HG02970 (cell line): Measurements from ENCODE around the gene PMM2.
"Not testable (repeated sequence)": the region's sequence is repeated elsewhere in the genome, so short reads cannot be mapped to it uniquely, and the experiment has no call there.

Experiments used
- ATAC-seq: cut with Tn5 transposase; IDR thresholded peaks from one replicate; pipeline ENCODE4 v1.9.1; 2021; ENCODE audit warnings: mild to moderate bottlenecking, moderate library complexity, moderate number of reproducible peaks; ENCODE audit not compliant: unreplicated experiment, low FRiP score

The PMM2 gene

GRCh38 chr16:8777217-8777616 lies 20.4 kb upstream of the PMM2 start:
- no peak for ATAC-seq

- ATAC-seq = no peak
Measured at GRCh38 chr16:8781797-8782196, 15.8 kb upstream of the PMM2 start.

GRCh38 chr16:8782673-8783072 lies 15.0 kb upstream of the PMM2 start:
- ATAC-seq = no peak

GRCh38 chr16:8785408-8785807 lies 12.2 kb upstream of the PMM2 start:
- ATAC-seq = no peak

- ATAC-seq = not testable (repeated sequence)
Measured at GRCh38 chr16:8786316-8786715, 11.3 kb upstream of the PMM2 start.

GRCh38 chr16:8788578-8789172 lies 9.0 kb upstream of the PMM2 start:
- ATAC-seq = no peak

GRCh38 chr16:8795091-8795490 lies 2.5 kb upstream of the PMM2 start:
- no peak for ATAC-seq

GRCh38 chr16:8795818-8796217 lies 1.8 kb upstream of the PMM2 start:
- ATAC-seq = no peak

- ATAC-seq = no peak
Measured at GRCh38 chr16:8796469-8797363, 923 bp upstream of the PMM2 start.

GRCh38 chr16:8798174-8798527 lies 512 bp downstream of the PMM2 start:
- no peak for ATAC-seq

- no peak for ATAC-seq
Measured at GRCh38 chr16:8798535-8799157, 1.0 kb downstream of the PMM2 start.

GRCh38 chr16:8801701-8802100 lies 4.1 kb downstream of the PMM2 start:
- ATAC-seq = no peak

- not testable (repeated sequence) for ATAC-seq
Measured at GRCh38 chr16:8803733-8804132, 6.1 kb downstream of the PMM2 start.

GRCh38 chr16:8804313-8804712 lies 6.7 kb downstream of the PMM2 start:
- ATAC-seq = no peak

GRCh38 chr16:8806272-8806983 lies 8.8 kb downstream of the PMM2 start:
- ATAC-seq = no peak

- ATAC-seq = no peak
Measured at GRCh38 chr16:8807189-8807588, 9.6 kb downstream of the PMM2 start.

GRCh38 chr16:8808009-8808408 lies 10.4 kb downstream of the PMM2 start:
- no peak for ATAC-seq

GRCh38 chr16:8808613-8809353 lies 11.1 kb downstream of the PMM2 start:
- no peak for ATAC-seq

GRCh38 chr16:8812162-8812843 lies 14.7 kb downstream of the PMM2 start:
- no peak for ATAC-seq
